Neuronal stem cell (in vitro differentiated cells): ENCODE measurements around the gene SUPT3H.

Source experiments
- DNase-seq: peaks from one replicate; pipeline ENCODE4 v3.0.0-alpha.2; 2013; ENCODE audit warnings: low spot score
- H2AFZ ChIP-seq: one replicate; pipeline ENCODE4 v1.6.1; 2013; ENCODE audit warnings: mild to moderate bottlenecking, low read length, inconsistent platforms
- H2AK5ac ChIP-seq: 2 replicates; pipeline ENCODE4 v1.6.1; 2013; ENCODE audit warnings: low read depth, mild to moderate bottlenecking, inconsistent platforms, low read length, moderate library complexity, mixed read lengths
- H2BK120ac ChIP-seq: 2 replicates; pipeline ENCODE4 v1.6.1; 2013; ENCODE audit warnings: low read depth, mild to moderate bottlenecking, inconsistent platforms, low read length, moderate library complexity, mixed read lengths
- H2BK12ac ChIP-seq: one replicate; pipeline ENCODE4 v1.6.1; 2013; ENCODE audit warnings: low read length, inconsistent platforms
- H2BK15ac ChIP-seq: 2 replicates; pipeline ENCODE4 v1.6.1; 2013; ENCODE audit warnings: mild to moderate bottlenecking, low read length, inconsistent platforms, mixed read lengths
- H2BK5ac ChIP-seq: one replicate; pipeline ENCODE4 v1.6.1; 2013; ENCODE audit warnings: inconsistent platforms, mild to moderate bottlenecking, low read length, moderate library complexity
- H3K14ac ChIP-seq: one replicate; pipeline ENCODE4 v1.6.1; 2013; ENCODE audit warnings: low read length, inconsistent platforms
- H3K18ac ChIP-seq: 2 replicates; pipeline ENCODE4 v1.6.1; 2013; ENCODE audit warnings: low read length, inconsistent platforms
- H3K23ac ChIP-seq: 2 replicates; pipeline ENCODE4 v1.6.1; 2013; ENCODE audit warnings: low read depth, mild to moderate bottlenecking, mixed read lengths, low read length, inconsistent platforms; ENCODE audit not compliant: poor library complexity
- H3K27ac ChIP-seq: replicated peaks from 3 replicates; pipeline ENCODE4 v1.5.1; 2013; ENCODE audit warnings: low read length, inconsistent platforms
- H3K27me3 ChIP-seq, 3 experiments: 2 replicates each; pipeline ENCODE4 v1.6.1; 2013; ENCODE audit warnings: low read length in 3 of 3, mild to moderate bottlenecking in 2 of 3, inconsistent platforms in 1 of 3, low read depth in 1 of 3, mixed read lengths in 1 of 3, moderate library complexity in 1 of 3; ENCODE audit not compliant: control insufficient read depth in 3 of 3, insufficient read depth in 3 of 3
- H3K36me3 ChIP-seq, 2 donors: replicated peaks in 1 of 2; 2 replicates each; pipeline ENCODE4 v1.6.1; 2013; ENCODE audit warnings: low read length in 2 of 2; ENCODE audit not compliant: control insufficient read depth in 2 of 2, insufficient read depth in 2 of 2
- H3K4ac ChIP-seq: 2 replicates; pipeline ENCODE4 v1.6.1; 2013; ENCODE audit warnings: inconsistent platforms, mild to moderate bottlenecking, low read length, moderate library complexity
- H3K4me1 ChIP-seq, 2 donors: 1 replicate in 1 of 2; 2 replicates in 1 of 2; pipeline ENCODE4 v1.6.1; 2013; ENCODE audit warnings: low read length in 2 of 2, low read depth in 1 of 2; ENCODE audit not compliant: control insufficient read depth in 2 of 2, insufficient read depth in 1 of 2
- H3K4me2 ChIP-seq: one replicate; pipeline ENCODE4 v1.6.1; 2013; ENCODE audit warnings: mild to moderate bottlenecking, low read length, inconsistent platforms; ENCODE audit not compliant: insufficient read depth, poor library complexity, severe bottlenecking
- H3K4me3 ChIP-seq, 2 donors: 2 replicates each; pipeline ENCODE4 v1.5.1; 2013; ENCODE audit warnings: low read length in 2 of 2, mild to moderate bottlenecking in 2 of 2, inconsistent platforms in 1 of 2, moderate library complexity in 1 of 2
- H3K79me1 ChIP-seq: one replicate; pipeline ENCODE4 v1.6.1; 2013; ENCODE audit warnings: low read depth, mild to moderate bottlenecking, inconsistent platforms, low read length, moderate library complexity
- H3K9ac ChIP-seq: one replicate; pipeline ENCODE4 v1.6.1; 2013; ENCODE audit warnings: mild to moderate bottlenecking, low read depth, low read length, inconsistent platforms; ENCODE audit not compliant: poor library complexity
- H3K9me3 ChIP-seq, 2 donors: replicated peaks in 1 of 2; 2 replicates each; pipeline versions ENCODE3 to v1.6.1; 2013; ENCODE audit warnings: low read length in 2 of 2, mild to moderate bottlenecking in 2 of 2, inconsistent platforms in 1 of 2, low read depth in 1 of 2, mixed read lengths in 1 of 2, moderate library complexity in 1 of 2; ENCODE audit not compliant: control insufficient read depth in 2 of 2, insufficient read depth in 1 of 2
- H4K8ac ChIP-seq: one replicate; pipeline ENCODE4 v1.6.1; 2013; ENCODE audit warnings: low read depth, mild to moderate bottlenecking, inconsistent platforms, low read length, moderate library complexity
- H4K91ac ChIP-seq: one replicate; pipeline ENCODE4 v1.6.1; 2013; ENCODE audit warnings: low read length, low read depth, mild to moderate bottlenecking, inconsistent platforms; ENCODE audit not compliant: poor library complexity
- WGBS, 2 donors: extraction: QIAGEN DNeasy Blood & Tissue Kit; methylation state at CpG; one replicate each; pipeline ENCODE4 v1.1.7; 2013; ENCODE audit warnings: missing lambda C conversion rate in 2 of 2, mixed read lengths in 1 of 2; ENCODE audit not compliant: insufficient read length in 2 of 2, insufficient replicate concordance in 1 of 2; ENCODE audit errors: extremely low coverage in 2 of 2; 5-methylcytosine and 5-hydroxymethylcytosine counted together

The SUPT3H gene

DNA sequence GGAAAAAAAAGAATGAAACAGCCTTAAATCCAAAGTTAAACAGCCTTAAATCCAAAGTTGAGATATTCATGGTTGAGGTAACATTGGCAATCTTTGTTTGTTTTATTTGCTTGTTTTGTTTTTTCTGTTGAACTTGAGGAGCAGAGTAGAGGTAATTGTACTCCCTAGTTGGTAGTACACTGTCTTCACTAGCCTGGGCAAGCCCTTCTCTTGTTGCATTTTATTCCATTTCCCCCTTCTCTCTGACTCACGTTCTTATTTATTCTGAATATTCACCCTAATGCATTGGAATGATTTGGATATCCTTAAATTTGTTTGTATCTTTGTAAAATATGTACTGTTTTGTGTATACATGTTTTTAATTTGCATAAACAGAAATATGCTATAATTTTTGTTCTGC lies 592.6 kb downstream of the SUPT3H start:
- H2AFZ ChIP-seq, result no peak overlapping the region
- H3K4ac ChIP-seq, result no peak overlapping the region
- H3K4me1 ChIP-seq, result peaks cover 0 to 4% of the 10 kb centered on the region in 2 donors
- H3K18ac ChIP-seq, result no peak overlapping the region
- H3K9ac ChIP-seq, result no peak overlapping the region
- no peak overlapping the region for H4K91ac ChIP-seq
- no peak overlapping the region for H3K4me2 ChIP-seq
- H2BK5ac ChIP-seq, result no peak overlapping the region
- peaks cover 0 to 16% of the 10 kb centered on the region in 2 donors for H3K9me3 ChIP-seq
- H3K27ac ChIP-seq, result no peak overlapping the region
- no peak overlapping the region for H2BK15ac ChIP-seq
- no peaks in the 10 kb centered on the region for H3K36me3 ChIP-seq
- H3K14ac ChIP-seq, result no peak overlapping the region
- WGBS, 2 donors, result no CpG with 5 or more reads among the region's 1 CpG
- no peak overlapping the region for H3K4me3 ChIP-seq
- H2BK12ac ChIP-seq, result no peak overlapping the region
- H2AK5ac ChIP-seq, result no peak overlapping the region
- no peak for DNase-seq
- H3K27me3 ChIP-seq, result no peaks in the 10 kb centered on the region
- H4K8ac ChIP-seq, result no peak overlapping the region
- no peak overlapping the region for H3K23ac ChIP-seq
- no peak overlapping the region for H2BK120ac ChIP-seq
- no peaks in the 10 kb centered on the region for H3K79me1 ChIP-seq

- H3K27ac ChIP-seq, result no peak overlapping the region
- no peak overlapping the region for H4K91ac ChIP-seq
- H3K23ac ChIP-seq, result no peak overlapping the region
- no peaks in the 10 kb centered on the region for H3K27me3 ChIP-seq
- no peak overlapping the region for H3K18ac ChIP-seq
- no peak overlapping the region for H2BK12ac ChIP-seq
- H2BK15ac ChIP-seq, result no peak overlapping the region
- no peaks in the 10 kb centered on the region for H3K79me1 ChIP-seq
- H4K8ac ChIP-seq, result no peak overlapping the region
- H3K14ac ChIP-seq, result no peak overlapping the region
- no peak overlapping the region for H2BK120ac ChIP-seq
- no peak overlapping the region for H2BK5ac ChIP-seq
- no CpG with 5 or more reads among the region's 1 CpG for WGBS, 2 donors
- H3K9me3 ChIP-seq, result peaks cover 0 to 16% of the 10 kb centered on the region in 2 donors
- H2AFZ ChIP-seq, result no peak overlapping the region
- no peak overlapping the region for H3K4ac ChIP-seq
- peaks cover 0 to 4% of the 10 kb centered on the region in 2 donors for H3K4me1 ChIP-seq
- H3K4me3 ChIP-seq, result no peak overlapping the region
- H3K9ac ChIP-seq, result no peak overlapping the region
- no peaks in the 10 kb centered on the region for H3K36me3 ChIP-seq
- H3K4me2 ChIP-seq, result no peak overlapping the region
- H2AK5ac ChIP-seq, result no peak overlapping the region
- DNase-seq, result no peak
Observed at GRCh38 chr6:44784195-44784594, 593.5 kb downstream of the SUPT3H start.

GRCh38 chr6:44782892-44783291 lies 594.8 kb downstream of the SUPT3H start:
- no peaks in the 10 kb centered on the region for H3K36me3 ChIP-seq
- no peak overlapping the region for H3K27ac ChIP-seq
- DNase-seq, result no peak
- no peak overlapping the region for H3K4ac ChIP-seq
- H3K4me1 ChIP-seq, result peaks cover 0 to 4% of the 10 kb centered on the region in 2 donors
- H3K79me1 ChIP-seq, result no peaks in the 10 kb centered on the region
- H3K4me3 ChIP-seq, result no peak overlapping the region
- no peak overlapping the region for H3K18ac ChIP-seq
- H2BK120ac ChIP-seq, result no peak overlapping the region
- H2BK15ac ChIP-seq, result no peak overlapping the region
- no peak overlapping the region for H2AK5ac ChIP-seq
- no peaks in the 10 kb centered on the region for H3K27me3 ChIP-seq
- H2AFZ ChIP-seq, result peak overlapping the region; percentile 2
- H3K9me3 ChIP-seq, result peaks cover 0 to 16% of the 10 kb centered on the region in 2 donors
- no peak overlapping the region for H4K8ac ChIP-seq
- no CpG with 5 or more reads among the region's 3 CpGs for WGBS, 2 donors
- no peak overlapping the region for H4K91ac ChIP-seq
- no peak overlapping the region for H3K14ac ChIP-seq
- H2BK5ac ChIP-seq, result no peak overlapping the region
- no peak overlapping the region for H3K4me2 ChIP-seq
- H3K9ac ChIP-seq, result no peak overlapping the region
- H3K23ac ChIP-seq, result no peak overlapping the region
- no peak overlapping the region for H2BK12ac ChIP-seq

GRCh38 chr6:44781912-44782597 lies 595.7 kb downstream of the SUPT3H start:
- Histone ChIP-seq H3K79me1 (no peaks in the 10 kb centered on the region), H3K36me3 (no peaks in the 10 kb centered on the region), H3K9me3 (peaks cover 0 to 15% of the 10 kb centered on the region in 2 donors), H3K4me3 (peak overlapping the region in 1 of 2 donors; percentile 46), H3K4ac (no peak overlapping the region), H2AFZ (peak overlapping the region; percentile 36), H4K91ac (no peak overlapping the region), H4K8ac (no peak overlapping the region), H3K9ac (no peak overlapping the region), H3K14ac (no peak overlapping the region), H2BK15ac (no peak overlapping the region), H2AK5ac (no peak overlapping the region), H3K18ac (peak overlapping the region; percentile 13), H3K4me1 (peaks cover 0 to 4% of the 10 kb centered on the region in 2 donors), H3K4me2 (no peak overlapping the region), H2BK120ac (no peak overlapping the region), H2BK12ac (no peak overlapping the region), H2BK5ac (no peak overlapping the region), H3K27me3 (no peaks in the 10 kb centered on the region), H3K27ac (no peak overlapping the region), H3K23ac (no peak overlapping the region)
- no CpG with 5 or more reads among the region's 2 CpGs for WGBS, 2 donors
- DNase-seq, result no peak
